HFF-Myc (cell line): ENCODE results near the gene PHLDB3.

Experiments used
- DNase-seq: peaks from one replicate; pipeline ENCODE4 v3.0.0-alpha.2; 2011; ENCODE audit warnings: low read depth; ENCODE audit errors: extremely low read depth
- H3K4me3 ChIP-seq: replicated peaks from 2 replicates; pipeline ENCODE4 v1.5.1; 2011; ENCODE audit warnings: low read depth, mild to moderate bottlenecking, control low read depth, low read length
- CTCF ChIP-seq: IDR thresholded peaks from 2 replicates; pipeline ENCODE4 v1.5.1; 2012; ENCODE audit warnings: mild to moderate bottlenecking, low read depth, low read length, control low read depth; ENCODE audit errors: missing control alignments

Gene PHLDB3

GRCh38 chr19:43498233-43498842, 6.2 kb downstream of the PHLDB3 start:
- TF ChIP-seq CTCF, result no peak
- no peak overlapping the region for H3K4me3 ChIP-seq
- DNase-seq, result no peak

DNA sequence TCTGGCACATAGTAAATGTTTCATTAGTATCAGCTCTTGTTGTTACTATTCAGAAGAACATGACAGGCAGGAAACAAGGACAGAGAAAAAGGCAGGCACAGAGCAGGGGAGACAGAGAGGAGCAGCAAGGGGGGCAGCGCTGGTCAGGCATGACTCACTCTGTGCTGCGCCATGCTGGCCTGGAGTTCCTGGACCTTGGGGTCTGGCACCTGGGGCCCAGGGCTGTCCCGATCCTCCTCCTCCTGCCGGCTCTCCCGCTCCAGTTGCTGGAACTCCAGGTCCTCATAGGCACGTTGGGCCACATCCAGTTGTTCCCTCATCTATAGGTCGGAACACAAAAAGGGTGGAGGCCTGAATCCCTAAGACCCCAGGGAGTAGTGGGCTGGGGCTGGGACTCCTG, 7.6 kb downstream of the PHLDB3 start:
- DNase-seq, result no peak
- TF ChIP-seq CTCF, result no peak
- H3K4me3 ChIP-seq, result no peak overlapping the region

DNA sequence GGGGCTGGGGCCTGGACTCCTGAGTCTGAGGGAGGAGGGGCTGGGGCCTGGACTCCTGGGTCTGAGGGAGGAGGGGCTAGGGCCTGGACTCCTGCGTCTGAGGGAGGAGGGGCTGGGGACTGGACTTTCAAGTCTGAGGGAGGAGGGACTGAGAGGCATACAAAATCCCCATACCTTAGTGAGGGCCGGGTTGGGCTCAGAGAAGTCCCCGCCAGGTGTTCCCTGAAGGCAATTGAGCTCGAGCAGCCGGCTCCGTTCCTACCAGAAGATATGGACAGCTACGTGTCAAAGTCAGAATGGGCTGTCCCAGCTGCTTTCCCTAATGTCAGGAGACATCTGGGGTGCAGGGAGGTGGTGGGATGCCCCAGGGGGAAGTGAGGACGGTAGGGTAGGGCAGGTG, 9.5 kb downstream of the PHLDB3 start:
- no peak for DNase-seq
- no peak overlapping the region for H3K4me3 ChIP-seq
- TF ChIP-seq CTCF, result no peak

- no peak overlapping the region for H3K4me3 ChIP-seq
- no peak for TF ChIP-seq CTCF
- DNase-seq, result no peak
Measured at GRCh38 chr19:43490759-43491158, 13.8 kb downstream of the PHLDB3 start.

- H3K4me3 ChIP-seq, result no peak overlapping the region
- no peak for DNase-seq
- TF ChIP-seq CTCF, result no peak
Measured at GRCh38 chr19:43489979-43490599, 14.5 kb downstream of the PHLDB3 start.

- no peak overlapping the region for H3K4me3 ChIP-seq
- no peak for TF ChIP-seq CTCF
- no peak for DNase-seq
Measured at GRCh38 chr19:43489310-43489709, 15.2 kb downstream of the PHLDB3 start.

DNA sequence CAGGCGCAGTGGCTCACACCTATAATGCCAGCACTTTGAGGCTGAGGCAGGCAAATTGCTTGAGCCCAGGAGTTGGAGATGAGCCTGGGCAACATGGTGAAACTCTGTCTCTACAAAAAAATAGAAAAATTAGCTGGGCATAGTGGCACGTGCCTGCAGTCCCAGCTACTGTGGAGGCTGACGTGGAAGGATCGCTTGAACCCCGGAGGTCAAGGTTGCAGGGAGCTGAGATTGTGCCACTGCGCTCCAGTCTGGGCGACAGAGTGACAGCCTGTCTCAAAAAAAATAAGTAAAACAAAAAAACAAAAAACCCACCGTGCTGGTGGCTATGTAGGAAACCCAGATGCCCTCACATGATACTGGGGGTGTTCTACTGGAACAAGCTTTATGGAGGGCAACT, 16.4 kb downstream of the PHLDB3 start:
- H3K4me3 ChIP-seq, result no peak overlapping the region
- no peak for DNase-seq
- no peak for TF ChIP-seq CTCF
